Measurements from ENCODE around the gene ACTMAP. TPM values are rescaled to one million over a fixed set of nuclear protein-coding genes. Genes with fewer than 3 reads are reported as not detected.
A peak's percentile ranks its signal among the peaks of the same experiment; 100 is the strongest.

ACTMAP gene
- total and polyA plus RNA-seq, 7 donors, result 5.1 to 13.3 (median 8.9) TPM

- WGBS, 3 donors, result 94 to 96% (median 95%) methylated on average over 6 of the region's 6 CpGs
- H3K36me3 ChIP-seq (ENCODE audit: insufficient read depth in 1 of 2, low read depth in 1 of 2), result peaks cover 0 to 46% of the 10 kb centered on the region in 2 donors
- no peaks in the 10 kb centered on the region for H3K27me3 ChIP-seq (ENCODE audit: insufficient read depth in 3 of 3, low read length in 2 of 3)
- no peak overlapping the region for H3K27ac ChIP-seq
- no peak overlapping the region for H3K4me3 ChIP-seq
- DNase-seq (no peak), ATAC-seq (no peak)
- no peaks in the 10 kb centered on the region for H3K9me3 ChIP-seq
- no peak for TF ChIP-seq CTCF (IDR thresholded peaks at IDR 0.05)
- no peaks in the 10 kb centered on the region for H3K4me1 ChIP-seq
- intact Hi-C loops (cut with DNase I), result no loop called here
These were observed 53.3 kb downstream of the ACTMAP start for GRCh38 chr19:40697007-40697406.

- intact Hi-C loops (cut with DNase I), result no loop called here
- H3K4me1 ChIP-seq, result peaks cover 5% of the 10 kb centered on the region
- no peak for TF ChIP-seq CTCF (IDR thresholded peaks at IDR 0.05)
- DNase-seq (no peak), ATAC-seq (no peak)
- H3K27me3 ChIP-seq (ENCODE audit: insufficient read depth in 3 of 3, low read length in 2 of 3), result no peaks in the 10 kb centered on the region
- peaks cover 0 to 35% of the 10 kb centered on the region in 2 donors for H3K36me3 ChIP-seq (ENCODE audit: insufficient read depth in 1 of 2, low read depth in 1 of 2)
- 86 to 97% (median 89%) methylated on average over 5 of the region's 5 CpGs for WGBS, 3 donors
- H3K27ac ChIP-seq, result no peak overlapping the region
- no peaks in the 10 kb centered on the region for H3K9me3 ChIP-seq
- no peak overlapping the region for H3K4me3 ChIP-seq
These were observed 54.4 kb downstream of the ACTMAP start for GRCh38 chr19:40695881-40696280.

DNA sequence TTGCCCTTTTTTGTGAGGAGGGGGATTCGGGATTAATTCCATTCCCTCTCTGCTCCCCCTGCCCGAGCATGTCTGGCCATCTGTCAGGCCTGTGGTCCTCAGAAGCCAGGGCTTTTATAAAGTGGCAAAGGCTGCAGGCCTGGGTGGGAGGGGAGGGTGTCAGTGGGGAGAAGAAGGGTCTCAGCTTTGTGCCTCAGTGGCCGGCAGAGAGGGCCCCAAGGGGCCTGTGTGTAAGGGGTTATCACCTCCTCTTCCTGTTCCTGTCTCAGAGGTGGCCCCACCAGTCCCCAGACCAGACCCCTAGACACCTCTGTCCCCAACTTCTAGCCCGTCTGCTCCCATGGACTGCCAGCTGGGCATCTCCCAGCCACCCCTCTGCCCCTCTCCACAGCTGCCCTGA lies 56.4 kb downstream of the ACTMAP start:
- ATAC-seq, result no peak
- intact Hi-C loops (cut with DNase I), result loop anchor here in 1 of 2 donors (2.0 kb wide), 1 partner anchor 21 kb away; no protein-coding TSS in a partner anchor
- Histone ChIP-seq H3K9me3 (no peaks in the 10 kb centered on the region), H3K27me3 (ENCODE audit: insufficient read depth in 3 of 3, low read length in 2 of 3) (no peaks in the 10 kb centered on the region), H3K36me3 (ENCODE audit: insufficient read depth in 1 of 2, low read depth in 1 of 2) (peaks cover 0 to 20% of the 10 kb centered on the region in 2 donors), H3K27ac (no peak overlapping the region), H3K4me3 (no peak overlapping the region), H3K4me1 (peaks cover 8% of the 10 kb centered on the region)
- WGBS, 3 donors, result 76 to 83% (median 79%) methylated on average over 2 to 4 of the region's 4 CpGs
- DNase-seq, result no peak
- TF ChIP-seq CTCF (IDR thresholded peaks at IDR 0.05), result no peak

DNA sequence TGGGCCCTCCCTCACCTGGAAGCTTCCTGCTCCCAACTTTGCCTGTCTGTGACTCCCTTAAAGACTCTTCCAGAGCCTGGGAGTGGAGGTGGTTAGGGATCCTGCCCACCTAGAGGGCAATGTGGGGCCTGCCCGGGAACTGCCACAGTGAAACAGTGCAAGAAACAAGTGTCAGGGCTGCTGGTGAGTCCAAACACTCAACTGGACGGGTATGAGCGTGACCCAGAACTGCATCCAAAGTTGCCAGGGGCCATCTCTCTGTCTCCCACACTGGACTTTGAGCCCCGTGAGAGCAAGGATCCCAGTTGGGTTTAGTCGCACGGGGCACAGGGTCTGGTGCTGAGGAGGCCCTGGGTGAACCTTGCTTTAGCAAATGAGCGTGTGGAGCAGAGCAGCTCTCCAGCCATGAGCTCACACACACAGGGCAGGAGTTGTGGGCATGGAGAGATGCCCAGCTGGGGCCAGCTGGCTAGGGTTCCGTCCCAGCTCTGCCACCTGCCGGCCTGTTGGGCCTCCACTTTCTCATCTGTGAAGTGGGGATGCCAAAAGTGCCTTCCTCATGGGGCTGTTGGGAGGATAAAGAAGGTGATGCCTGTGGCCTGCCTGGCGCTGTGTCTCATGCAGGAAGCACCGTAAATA lies 57.0 kb downstream of the ACTMAP start:
- Histone ChIP-seq H3K9me3 (no peaks in the 10 kb centered on the region), H3K36me3 (ENCODE audit: insufficient read depth in 1 of 2, low read depth in 1 of 2) (peaks cover 0 to 20% of the 10 kb centered on the region in 2 donors), H3K4me3 (no peak overlapping the region), H3K4me1 (peaks cover 8% of the 10 kb centered on the region), H3K27ac (no peak overlapping the region), H3K27me3 (ENCODE audit: insufficient read depth in 3 of 3, low read length in 2 of 3) (no peaks in the 10 kb centered on the region)
- no peak for DNase-seq
- 64 to 70% (median 66%) methylated on average over 11 of the region's 11 CpGs for WGBS, 3 donors
- ATAC-seq, result no peak
- intact Hi-C loops (cut with DNase I), result loop anchor here in 1 of 2 donors (2.0 kb wide), 1 partner anchor 22 kb away; no protein-coding TSS in a partner anchor
- peak; percentile 9 for TF ChIP-seq CTCF (IDR thresholded peaks at IDR 0.05)

GRCh38 chr19:40692212-40692551 lies 58.1 kb downstream of the ACTMAP start:
- Histone ChIP-seq H3K4me3 (no peak overlapping the region), H3K9me3 (no peaks in the 10 kb centered on the region), H3K4me1 (peaks cover 8% of the 10 kb centered on the region), H3K36me3 (ENCODE audit: insufficient read depth in 1 of 2, low read depth in 1 of 2) (peaks cover 0 to 20% of the 10 kb centered on the region in 2 donors), H3K27me3 (ENCODE audit: insufficient read depth in 3 of 3, low read length in 2 of 3) (no peaks in the 10 kb centered on the region), H3K27ac (peak overlapping the region; percentile 83)
- ATAC-seq (no peak), DNase-seq (no peak)
- WGBS, 3 donors, result 75 to 82% (median 81%) methylated on average over 13 to 14 of the region's 14 CpGs
- intact Hi-C loops (cut with DNase I), result loop anchor here in 1 of 2 donors (2.0 kb wide), 1 partner anchor 23 kb away; no protein-coding TSS in a partner anchor
- TF ChIP-seq CTCF (IDR thresholded peaks at IDR 0.05), result no peak
